GM23338 (cell line): ENCODE data around the gene C2CD5. TPM values are rescaled to one million over a fixed set of nuclear protein-coding genes. Genes with fewer than 3 reads are reported as not detected.

Source experiments
- ATAC-seq: fragments of 200-7000 bp; cut with Tn5 transposase; 3 replicates; pipeline ENCODE4 v1.9.1; 2020
- DNase-seq: peaks from one replicate; pipeline ENCODE4 v3.0.0-alpha.2; 2015; ENCODE audit warnings: low spot score
- H2AFZ ChIP-seq: fragments of 200-600 bp; sonication (generic); 2 replicates; pipeline ENCODE4 v1.8.0; 2016; ENCODE audit warnings: antibody characterized with exemption, mild to moderate bottlenecking, moderate library complexity
- H3F3A ChIP-seq: fragments of 200-600 bp; sonication (generic); replicated peaks from 2 replicates; pipeline ENCODE4 v1.8.0; 2017; ENCODE audit warnings: antibody characterized with exemption, mixed run types, low read depth
- H3K27ac ChIP-seq: fragments of 200-600 bp; sonication (generic); 2 replicates; pipeline ENCODE4 v1.6.1; 2016; ENCODE audit warnings: low read depth
- H3K27me3 ChIP-seq: fragments of 200-600 bp; sonication (generic); 2 replicates; pipeline ENCODE4 v1.8.0; 2016; ENCODE audit warnings: mild to moderate bottlenecking, mixed run types, moderate library complexity; ENCODE audit not compliant: insufficient read depth
- H3K36me3 ChIP-seq: fragments of 200-600 bp; sonication (generic); 2 replicates; pipeline ENCODE4 v1.8.0; 2016; ENCODE audit warnings: mild to moderate bottlenecking; ENCODE audit not compliant: insufficient read depth
- H3K4me1 ChIP-seq: fragments of 200-600 bp; sonication (generic); 2 replicates; pipeline ENCODE4 v1.8.0; 2016; ENCODE audit warnings: mild to moderate bottlenecking, moderate library complexity; ENCODE audit not compliant: insufficient read depth
- H3K4me2 ChIP-seq: fragments of 200-600 bp; sonication (generic); 2 replicates; pipeline ENCODE4 v1.7.1; 2017; ENCODE audit warnings: mixed run types
- H3K4me3 ChIP-seq: fragments of 200-600 bp; sonication (generic); 2 replicates; pipeline ENCODE4 v1.6.1; 2016; ENCODE audit warnings: mixed run types
- H3K79me2 ChIP-seq: fragments of 200-600 bp; sonication (generic); replicated peaks from 2 replicates; pipeline ENCODE4 v1.8.0; 2017; ENCODE audit warnings: mild to moderate bottlenecking; ENCODE audit not compliant: insufficient read depth
- H3K9me2 ChIP-seq: fragments of 200-600 bp; sonication (generic); 2 replicates; pipeline ENCODE4 v1.8.0; 2017; ENCODE audit not compliant: insufficient read depth
- H4K20me1 ChIP-seq: fragments of 200-600 bp; sonication (generic); replicated peaks from 2 replicates; pipeline ENCODE4 v1.8.0; 2017; ENCODE audit warnings: mild to moderate bottlenecking; ENCODE audit not compliant: insufficient read depth
- H3K27ac Mint-ChIP-seq: 2 replicates; pipeline ENCODE4 v1.8.0; 2020; ENCODE audit warnings: inconsistent platforms, mild to moderate bottlenecking, moderate library complexity, mixed read lengths
- H3K27me3 Mint-ChIP-seq: 3 replicates; pipeline ENCODE4 v1.8.0; 2022; ENCODE audit warnings: low read depth, mild to moderate bottlenecking, moderate library complexity, mixed read lengths, inconsistent platforms; ENCODE audit not compliant: insufficient read depth, poor library complexity
- H3K36me3 Mint-ChIP-seq: 3 replicates; pipeline ENCODE4 v1.8.0; 2021; ENCODE audit warnings: low read depth, mild to moderate bottlenecking, inconsistent platforms, moderate library complexity, mixed read lengths
- H3K4me1 Mint-ChIP-seq: 3 replicates; pipeline ENCODE4 v1.8.0; 2020; ENCODE audit warnings: mild to moderate bottlenecking, inconsistent platforms, mixed read lengths
- H3K4me3 Mint-ChIP-seq: 3 replicates; pipeline ENCODE4 v1.8.0; 2021; ENCODE audit warnings: moderate library complexity, mild to moderate bottlenecking, inconsistent platforms, mixed read lengths
- H3K9me3 Mint-ChIP-seq: 3 replicates; pipeline ENCODE4 v1.8.0; 2020; ENCODE audit warnings: moderate library complexity, mild to moderate bottlenecking, inconsistent platforms, mixed read lengths
- CREB1 ChIP-seq: fragments of 250-450 bp; sonication (Bioruptor Pico); IDR thresholded peaks from 2 replicates; pipeline ENCODE4 v1.5.0; 2020; ENCODE audit warnings: low read depth, mild to moderate bottlenecking, moderate library complexity
- EZH2 ChIP-seq: fragments of 200-600 bp; sonication (generic); IDR thresholded peaks from one replicate; pipeline ENCODE4 v1.8.0; 2017; ENCODE audit warnings: antibody characterized with exemption, mild to moderate bottlenecking, low read depth; ENCODE audit not compliant: unreplicated experiment
- EZH2phosphoT487 ChIP-seq: fragments of 200-600 bp; sonication (generic); IDR thresholded peaks from one replicate; pipeline ENCODE4 v1.8.1; 2018; ENCODE audit warnings: antibody characterized with exemption; ENCODE audit not compliant: unreplicated experiment
- NANOG ChIP-seq: IDR thresholded peaks from 2 replicates; pipeline ENCODE4 v1.6.1; 2016; ENCODE audit warnings: antibody characterized with exemption, borderline replicate concordance
- POLR2AphosphoS5 ChIP-seq: IDR thresholded peaks from 2 replicates; pipeline ENCODE4 v1.6.1; 2016; ENCODE audit warnings: antibody characterized with exemption, low read depth
- REST ChIP-seq: IDR thresholded peaks from one replicate; pipeline ENCODE4 v1.6.1; 2018; ENCODE audit warnings: antibody characterized with exemption; ENCODE audit not compliant: unreplicated experiment
- STAT1 ChIP-seq: IDR thresholded peaks from one replicate; pipeline ENCODE4 v1.6.1; 2016; ENCODE audit warnings: antibody characterized with exemption; ENCODE audit not compliant: unreplicated experiment
- ZNF114 ChIP-seq: fragments of 250-450 bp; sonication (Bioruptor Pico); IDR thresholded peaks from 2 replicates; pipeline ENCODE4 v1.5.0; 2020; ENCODE audit warnings: mild to moderate bottlenecking, moderate library complexity
- ZNF331 ChIP-seq: fragments of 250-450 bp; sonication (Bioruptor Pico); IDR thresholded peaks from 2 replicates; pipeline ENCODE4 v1.5.0; 2020; ENCODE audit warnings: low read depth, mild to moderate bottlenecking, moderate library complexity
- ZNF462 ChIP-seq: fragments of 250-450 bp; sonication (Bioruptor Pico); IDR thresholded peaks from 2 replicates; pipeline ENCODE4 v1.5.0; 2020; ENCODE audit warnings: mild to moderate bottlenecking, moderate library complexity
- polyA plus RNA-seq: library from polyadenylated mRNA; unstranded; fragments of >200 nt; fragmentation: Nextera tagmentation; extraction: Ambion mirVana; gene quantifications from 2 replicates; pipeline ENCODE4 v1.2.1, GENCODE V29; 2016
- total RNA-seq: library from RNA; depleted of rRNA; stranded (reverse); fragments of >200 nt; shearing (Covaris generic); gene quantifications from 2 replicates; pipeline ENCODE4 v1.2.3, GENCODE V29; 2014
- TF ChIP-seq, protein P1 (sequence below), 2 experiments: fragments of 200-600 bp in 1 of 2; sonication (generic) in 1 of 2; conservative IDR thresholded peaks; 2 replicates each; pipeline versions ENCODE4 v1.5.1 to v1.6.1; 2016 to 2017; ENCODE audit warnings: antibody characterized with exemption in 2 of 2, low read depth in 2 of 2, mild to moderate bottlenecking in 2 of 2, moderate library complexity in 1 of 2

The C2CD5 gene
- total and polyA plus RNA-seq, 2 experiments from 2014 or later, result 22.0 to 68.6 TPM

- TF ChIP-seq NANOG (no peak), EZH2 (no peak), CREB1 (CRISPR knock-in tag) (no peak), ZNF331 (CRISPR knock-in tag) (no peak), ZNF114 (CRISPR knock-in tag) (no peak), POLR2AphosphoS5 (no peak), EZH2phosphoT487 (no peak), REST (no peak)
- TF ChIP-seq, protein P1, sequence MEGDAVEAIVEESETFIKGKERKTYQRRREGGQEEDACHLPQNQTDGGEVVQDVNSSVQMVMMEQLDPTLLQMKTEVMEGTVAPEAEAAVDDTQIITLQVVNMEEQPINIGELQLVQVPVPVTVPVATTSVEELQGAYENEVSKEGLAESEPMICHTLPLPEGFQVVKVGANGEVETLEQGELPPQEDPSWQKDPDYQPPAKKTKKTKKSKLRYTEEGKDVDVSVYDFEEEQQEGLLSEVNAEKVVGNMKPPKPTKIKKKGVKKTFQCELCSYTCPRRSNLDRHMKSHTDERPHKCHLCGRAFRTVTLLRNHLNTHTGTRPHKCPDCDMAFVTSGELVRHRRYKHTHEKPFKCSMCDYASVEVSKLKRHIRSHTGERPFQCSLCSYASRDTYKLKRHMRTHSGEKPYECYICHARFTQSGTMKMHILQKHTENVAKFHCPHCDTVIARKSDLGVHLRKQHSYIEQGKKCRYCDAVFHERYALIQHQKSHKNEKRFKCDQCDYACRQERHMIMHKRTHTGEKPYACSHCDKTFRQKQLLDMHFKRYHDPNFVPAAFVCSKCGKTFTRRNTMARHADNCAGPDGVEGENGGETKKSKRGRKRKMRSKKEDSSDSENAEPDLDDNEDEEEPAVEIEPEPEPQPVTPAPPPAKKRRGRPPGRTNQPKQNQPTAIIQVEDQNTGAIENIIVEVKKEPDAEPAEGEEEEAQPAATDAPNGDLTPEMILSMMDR (conservative IDR thresholded peaks at IDR 0.05; ENCODE audit: low read depth in 2 of 2), result no peak
These were observed 66.5 kb downstream of the C2CD5 start (continued) for GRCh38 chr12:22477894-22478287.

- ATAC-seq (no peak), DNase-seq (no peak)
- Histone ChIP-seq H3F3A (no peaks in the 10 kb centered on the region), H3K79me2 (0 out of 2 replicates have a peak, but pooled peaks cover 6% of the 10 kb centered on the region), H3K36me3 (peaks cover 2% of the 10 kb centered on the region; the same call in 1 of the 2 replicates), H3K27ac (no peak overlapping the region), H2AFZ (no peak overlapping the region), H3K27me3 (no peaks in the 10 kb centered on the region), H3K4me2 (no peak overlapping the region), H3K4me3 (no peak overlapping the region), H3K4me1 (no peaks in the 10 kb centered on the region), H4K20me1 (no peaks in the 10 kb centered on the region), H3K9me2 (no peaks in the 10 kb centered on the region)
- Mint-ChIP-seq H3K4me1 (no peaks in the 10 kb centered on the region), H3K27ac (peak overlapping the region; percentile 9; the same call in 1 of the 2 replicates), H3K36me3 (peaks cover 4% of the 10 kb centered on the region; the same call in 2 of the 3 replicates), H3K9me3 (no peaks in the 10 kb centered on the region), H3K27me3 (no peaks in the 10 kb centered on the region), H3K4me3 (no peak overlapping the region)
- TF ChIP-seq NANOG (no peak), CREB1 (CRISPR knock-in tag) (no peak), EZH2 (no peak), ZNF114 (CRISPR knock-in tag) (no peak), ZNF462 (CRISPR knock-in tag) (no peak), STAT1 (no peak)
These were observed 67.0 kb downstream of the C2CD5 start for GRCh38 chr12:22477166-22477893.
